HG03565 (cell line): ENCODE measurements around the gene ISYNA1.
"Not testable (repeated sequence)": the region's sequence is repeated elsewhere in the genome, so short reads cannot be mapped to it uniquely, and the experiment has no call there.

Experiments used
- ATAC-seq: cut with Tn5 transposase; IDR thresholded peaks from one replicate; pipeline ENCODE4 v1.9.1; 2021; ENCODE audit warnings: mild to moderate bottlenecking, moderate library complexity; ENCODE audit not compliant: unreplicated experiment

The ISYNA1 gene

GRCh38 chr19:18421371-18421959 is 16.5 kb downstream of the ISYNA1 start:
- ATAC-seq, result no peak

- no peak for ATAC-seq
These were observed 17.0 kb downstream of the ISYNA1 start for GRCh38 chr19:18420930-18421329.

GRCh38 chr19:18419699-18420460 is 18.1 kb downstream of the ISYNA1 start:
- ATAC-seq, result no peak

GRCh38 chr19:18419195-18419698 is 18.7 kb downstream of the ISYNA1 start, which contains the start of gene SSBP4:
Gene SSBP4, plus strand, starts transcription at chr19:18419398. Its CDS starts 251 bp downstream, at chr19:18419649.
- ATAC-seq, result peak; percentile 32

GRCh38 chr19:18418483-18419194 is 19.3 kb downstream of the ISYNA1 start:
- ATAC-seq, result peak; percentile 4

- no peak for ATAC-seq
These were observed 19.9 kb downstream of the ISYNA1 start for GRCh38 chr19:18418029-18418482.

GRCh38 chr19:18417250-18418028 is 20.5 kb downstream of the ISYNA1 start:
- no peak for ATAC-seq

- no peak for ATAC-seq
These were observed 21.1 kb downstream of the ISYNA1 start for GRCh38 chr19:18416778-18417249.

- ATAC-seq, result no peak
These were observed 22.6 kb downstream of the ISYNA1 start for GRCh38 chr19:18415178-18415867.

- no peak for ATAC-seq
These were observed 23.3 kb downstream of the ISYNA1 start for GRCh38 chr19:18414504-18415177.

GRCh38 chr19:18412610-18413239 is 25.2 kb downstream of the ISYNA1 start:
- ATAC-seq, result no peak

- ATAC-seq, result peak; percentile 70
These were observed 29.9 kb downstream of the ISYNA1 start for GRCh38 chr19:18408053-18408476.

GRCh38 chr19:18406749-18407148 is 31.2 kb downstream of the ISYNA1 start:
- ATAC-seq, result no peak

- not testable (repeated sequence) for ATAC-seq
These were observed 32.2 kb downstream of the ISYNA1 start for GRCh38 chr19:18405754-18406153.

- not testable (repeated sequence) for ATAC-seq
These were observed 35.3 kb downstream of the ISYNA1 start for GRCh38 chr19:18402455-18403248.

- no peak for ATAC-seq
These were observed 36.3 kb downstream of the ISYNA1 start for GRCh38 chr19:18401580-18402112.

- ATAC-seq, result no peak
These were observed 38.9 kb downstream of the ISYNA1 start for GRCh38 chr19:18399008-18399407.
